ENCODE measurements around the gene PMAIP1. TPM values are rescaled to one million over a fixed set of nuclear protein-coding genes. Genes with fewer than 3 reads are reported as not detected.

The PMAIP1 gene
- total and polyA plus RNA-seq, 2 of the 8 experiments (the other 6 are each of a cell fraction or from before 2014, with no cell fraction given): 51.7 to 84.1 TPM

GRCh38 chr18:59950215-59950944, 50.6 kb downstream of the PMAIP1 start:
- no peak for TF ChIP-seq CBX5 (IDR thresholded peaks at IDR 0.05; ENCODE audit: low read depth, low read length)
- Histone ChIP-seq H3K4ac (replicated peaks; ENCODE audit: insufficient read length, low read depth, low read length) (no peak overlapping the region), H3K18ac (ENCODE audit: extremely low read depth, low read length) (no peak overlapping the region), H3K27ac (ENCODE audit: low read depth, low read length) (no peak overlapping the region), H2BK5ac (ENCODE audit: low read depth, low read length) (no peak overlapping the region), H4K91ac (replicated peaks; ENCODE audit: insufficient read length, low read length) (no peak overlapping the region), H3K9ac (replicated peaks in 1 of 4; ENCODE audit: extremely low read depth in 1 of 4, low read depth in 3 of 4, low read length in 3 of 4) (no peak overlapping the region), H3K56ac (replicated peaks; ENCODE audit: insufficient read length, low read depth, low read length) (no peak overlapping the region), H2AK5ac (ENCODE audit: low read depth, low read length) (no peak overlapping the region), H3K36me3 (ENCODE audit: control insufficient read depth in 2 of 4, insufficient read depth in 4 of 4, low read length in 3 of 4) (no peaks in the 10 kb centered on the region), H3K23me2 (ENCODE audit: low read depth, low read length) (no peaks in the 10 kb centered on the region), H2BK12ac (ENCODE audit: low read depth, low read length) (no peak overlapping the region), H3K27me3 (replicated peaks in 1 of 4; ENCODE audit: control insufficient read depth in 3 of 4, extremely low read depth in 1 of 4, insufficient read depth in 3 of 4, low read length in 3 of 4) (no peaks in the 10 kb centered on the region), H3K9me3 (ENCODE audit: insufficient read depth in 2 of 2, low read depth in 1 of 2, low read length in 1 of 2) (no peaks in the 10 kb centered on the region), H3K79me1 (ENCODE audit: low read depth, low read length) (no peaks in the 10 kb centered on the region), H2BK20ac (ENCODE audit: low read length) (no peak overlapping the region), H2AFZ (ENCODE audit: low read length) (no peak overlapping the region), H3K14ac (ENCODE audit: insufficient read length) (no peak overlapping the region), H4K8ac (ENCODE audit: extremely low read depth, insufficient read depth, low read length) (no peak overlapping the region), H3K23ac (ENCODE audit: insufficient read length) (no peak overlapping the region), H3K79me2 (ENCODE audit: control insufficient read depth in 1 of 2, insufficient read depth in 2 of 2, low read length in 2 of 2) (no peaks in the 10 kb centered on the region), H3K4me3 (ENCODE audit: extremely low read depth in 1 of 4, insufficient read depth in 2 of 4, low read depth in 3 of 4, low read length in 4 of 4) (no peak overlapping the region), H3K4me1 (replicated peaks in 1 of 4; ENCODE audit: control insufficient read depth in 3 of 4, insufficient read depth in 4 of 4, low read length in 3 of 4) (no peaks in the 10 kb centered on the region), H4K20me1 (replicated peaks in 1 of 2; ENCODE audit: control insufficient read depth in 1 of 2, insufficient read depth in 2 of 2, low read length in 2 of 2) (no peaks in the 10 kb centered on the region), H4K5ac (ENCODE audit: insufficient read length, low read depth, low read length) (no peak overlapping the region), H3K4me2 (ENCODE audit: insufficient read depth in 1 of 2, low read depth in 2 of 2, low read length in 2 of 2) (no peak overlapping the region), H2BK120ac (replicated peaks; ENCODE audit: low read depth, low read length) (no peak overlapping the region), H2BK15ac (ENCODE audit: low read length) (no peak overlapping the region)
- FAIRE-seq (no peak), DNase-seq (ENCODE audit: low read depth in 1 of 2, low spot score in 2 of 2) (no peak)
- ChIA-PET POLR2A (ENCODE audit: partially characterized antibody) (no interaction called here), CTCF (ENCODE audit: partially characterized antibody) (interaction anchor here (1.1 kb wide), 1 partner anchor 478 kb away, joined by 3 read pairs; no protein-coding TSS in a partner anchor)
- 93% methylated on average over 6 of the region's 6 CpGs; no CpG with 5 or more reads in 1 of the 2 experiments for WGBS, 2 experiments (ENCODE audit: extremely low coverage in 1 of 2, insufficient coverage in 1 of 2, insufficient read length in 1 of 2, insufficient replicate concordance in 2 of 2, low coverage in 1 of 2, low lambda C conversion rate in 2 of 2, missing lambda C conversion rate in 1 of 2)
